Stomach (tissue), 4 donors: ENCODE data around the gene PDE8A.

Experiments
- CTCF ChIP-seq, 7 experiments: fragments of 450-650 bp in 4 of 7; fragments of 200-600 bp in 3 of 7; sonication (generic) in 3 of 7; IDR thresholded peaks; one replicate each; pipeline ENCODE4 v1.5.1; 2016 to 2019; ENCODE audit warnings: antibody characterized with exemption in 7 of 7, control low read depth in 2 of 7, mild to moderate bottlenecking in 1 of 7
- POLR2A ChIP-seq, 4 donors: fragments of 450-650 bp; IDR thresholded peaks; one replicate each; pipeline ENCODE4 v1.6.1; 2016; ENCODE audit warnings: antibody characterized with exemption in 4 of 4, control low read depth in 2 of 4, mild to moderate bottlenecking in 1 of 4, moderate library complexity in 1 of 4
- POLR2AphosphoS5 ChIP-seq, 3 donors: sonication (generic); formaldehyde crosslinking; IDR thresholded peaks; one replicate each; pipeline ENCODE4 v1.6.1; 2016; ENCODE audit warnings: antibody characterized with exemption in 3 of 3

DNA sequence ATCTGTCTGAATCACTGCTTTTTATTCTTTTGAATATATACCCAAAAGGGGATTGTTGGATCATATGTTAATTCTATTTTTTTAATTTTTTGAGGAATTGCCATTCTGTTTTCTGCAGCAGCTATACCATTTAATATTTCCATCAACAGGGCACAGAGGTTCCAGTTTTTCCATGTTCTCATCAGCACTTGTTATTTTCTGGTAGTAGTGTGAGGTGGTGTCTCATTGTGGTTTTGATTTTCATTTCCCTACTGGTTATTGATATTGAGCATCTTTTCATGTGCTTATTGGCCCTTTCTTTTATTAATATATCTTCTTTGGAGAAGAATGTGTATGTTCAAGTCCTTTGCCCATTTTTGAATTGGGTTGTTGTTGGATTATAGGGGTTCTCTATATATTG lies 68.1 kb downstream of the PDE8A start:
- TF ChIP-seq CTCF (IDR thresholded peaks at IDR 0.05) (no peak), POLR2AphosphoS5 (IDR thresholded peaks at IDR 0.05) (no peak), POLR2A (IDR thresholded peaks at IDR 0.05) (no peak)
